DND-41 (cell line): ENCODE data around the gene SRRM3.

Experiments
- ATAC-seq: fragments of 200-7000 bp; cut with Tn5 transposase; 3 replicates; pipeline ENCODE4 v1.9.1; 2021; ENCODE audit warnings: low read depth; ENCODE audit not compliant: insufficient read depth
- DNase-seq: peaks from one replicate; pipeline ENCODE4 v3.0.0-alpha.2; 2020
- H2AFZ ChIP-seq: 2 replicates; pipeline ENCODE4 v1.6.0; 2012; ENCODE audit warnings: low read depth, low read length
- H3K27ac ChIP-seq: 2 replicates; pipeline ENCODE4 v1.5.1; 2012; ENCODE audit warnings: low read length, inconsistent platforms
- H3K27me3 ChIP-seq: fragments of 200-600 bp; sonication (generic); 2 replicates; pipeline ENCODE4 v1.6.0; 2012; ENCODE audit warnings: low read length, mild to moderate bottlenecking, inconsistent platforms; ENCODE audit not compliant: insufficient read depth, poor library complexity
- H3K36me3 ChIP-seq: 2 replicates; pipeline ENCODE4 v1.5.1; 2012; ENCODE audit warnings: low read length, inconsistent platforms; ENCODE audit not compliant: insufficient read depth
- H3K4me1 ChIP-seq: 2 replicates; pipeline ENCODE4 v1.5.1; 2012; ENCODE audit warnings: mild to moderate bottlenecking, low read length; ENCODE audit not compliant: insufficient read depth
- H3K4me2 ChIP-seq: 2 replicates; pipeline ENCODE4 v1.6.0; 2012; ENCODE audit warnings: mild to moderate bottlenecking, moderate library complexity, low read length, inconsistent platforms; ENCODE audit not compliant: insufficient read depth
- H3K4me3 ChIP-seq, 2 experiments: fragments of 200-600 bp in 1 of 2; shearing (Covaris generic) in 1 of 2; 2 replicates each; pipeline ENCODE4 v1.5.1; 2012 to 2016; ENCODE audit warnings: inconsistent platforms in 2 of 2, low read length in 2 of 2, mild to moderate bottlenecking in 2 of 2, low read depth in 1 of 2, moderate library complexity in 1 of 2
- H3K79me2 ChIP-seq: 2 replicates; pipeline ENCODE4 v1.6.0; 2012; ENCODE audit warnings: low read length, inconsistent platforms; ENCODE audit not compliant: insufficient read depth
- H3K9ac ChIP-seq: 2 replicates; pipeline ENCODE4 v1.6.0; 2012; ENCODE audit warnings: low read depth, mild to moderate bottlenecking, inconsistent platforms, low read length, moderate library complexity
- H3K9me3 ChIP-seq: 2 replicates; pipeline ENCODE4 v1.5.1; 2012; ENCODE audit warnings: low read length, moderate library complexity, mild to moderate bottlenecking, inconsistent platforms; ENCODE audit not compliant: insufficient read depth, severe bottlenecking
- H4K20me1 ChIP-seq: 2 replicates; pipeline ENCODE4 v1.6.0; 2012; ENCODE audit warnings: low read length; ENCODE audit not compliant: insufficient read depth
- CTCF ChIP-seq: IDR thresholded peaks from 2 replicates; pipeline ENCODE4 v1.5.1; 2012; ENCODE audit warnings: borderline replicate concordance, low read length, moderate library complexity, mild to moderate bottlenecking; ENCODE audit not compliant: poor library complexity, severe bottlenecking; ENCODE audit errors: extremely low read depth
- EZH2 ChIP-seq: IDR thresholded peaks from 3 replicates; pipeline ENCODE4 v1.6.1; 2012; ENCODE audit warnings: borderline replicate concordance, low read depth, mild to moderate bottlenecking, moderate library complexity, low read length, inconsistent platforms; ENCODE audit not compliant: severe bottlenecking

Gene SRRM3

GRCh38 chr7:76259124-76260093, 57.7 kb downstream of the SRRM3 start:
- DNase-seq (no peak), ATAC-seq (no peak)
- Histone ChIP-seq H3K9me3 (no peaks in the 10 kb centered on the region), H2AFZ (no peak overlapping the region), H3K4me2 (no peak overlapping the region), H3K4me1 (no peaks in the 10 kb centered on the region), H3K27me3 (no peaks in the 10 kb centered on the region), H3K9ac (no peak overlapping the region), H3K4me3 (no peak overlapping the region), H3K27ac (no peak overlapping the region), H3K36me3 (no peaks in the 10 kb centered on the region), H3K79me2 (no peaks in the 10 kb centered on the region), H4K20me1 (no peaks in the 10 kb centered on the region)
- no peak for TF ChIP-seq CTCF

GRCh38 chr7:76260171-76260703, 58.5 kb downstream of the SRRM3 start:
- no peaks in the 10 kb centered on the region for H3K27me3 ChIP-seq
- H3K4me3 ChIP-seq, result no peak overlapping the region
- no peaks in the 10 kb centered on the region for H3K79me2 ChIP-seq
- no peak overlapping the region for H3K9ac ChIP-seq
- H3K4me2 ChIP-seq, result no peak overlapping the region
- no peaks in the 10 kb centered on the region for H3K36me3 ChIP-seq
- peak; percentile 26; the same call in 2 of the 3 replicates for ATAC-seq
- H4K20me1 ChIP-seq, result no peaks in the 10 kb centered on the region
- TF ChIP-seq CTCF (no peak), EZH2 (no peak)
- no peaks in the 10 kb centered on the region for H3K4me1 ChIP-seq
- peak; percentile 29 for DNase-seq
- H3K27ac ChIP-seq, result no peak overlapping the region
- no peaks in the 10 kb centered on the region for H3K9me3 ChIP-seq
- H2AFZ ChIP-seq, result no peak overlapping the region

GRCh38 chr7:76261329-76261728, 59.6 kb downstream of the SRRM3 start:
- ATAC-seq (no peak), DNase-seq (no peak)
- no peaks in the 10 kb centered on the region for H3K9me3 ChIP-seq
- H3K27ac ChIP-seq, result no peak overlapping the region
- no peak overlapping the region for H2AFZ ChIP-seq
- H3K27me3 ChIP-seq, result no peaks in the 10 kb centered on the region
- no peaks in the 10 kb centered on the region for H3K4me1 ChIP-seq
- no peaks in the 10 kb centered on the region for H4K20me1 ChIP-seq
- no peaks in the 10 kb centered on the region for H3K79me2 ChIP-seq
- no peaks in the 10 kb centered on the region for H3K36me3 ChIP-seq
- H3K4me3 ChIP-seq, result no peak overlapping the region
- no peak overlapping the region for H3K4me2 ChIP-seq
- H3K9ac ChIP-seq, result no peak overlapping the region
- no peak for TF ChIP-seq EZH2
- TF ChIP-seq CTCF, result no peak
